Smooth muscle cell (in vitro differentiated cells): ENCODE data around the gene PTPRG. TPM values are rescaled to one million over a fixed set of nuclear protein-coding genes. Genes with fewer than 3 reads are reported as not detected.

Experiments used
- DNase-seq: peaks from one replicate; lab custom pipeline; 2025; ENCODE audit not compliant: unreplicated experiment; lab: John Stamatoyannopoulos, UW
- H2AFZ ChIP-seq: fragments of 200-600 bp; sonication (generic); 2 replicates; pipeline ENCODE4 v1.6.0; 2016; ENCODE audit warnings: antibody characterized with exemption, low read depth, mild to moderate bottlenecking
- H3F3A ChIP-seq: fragments of 200-600 bp; sonication (generic); 2 replicates; pipeline ENCODE4 v1.6.0; 2017; ENCODE audit warnings: antibody characterized with exemption, low read depth
- H3K27ac ChIP-seq: fragments of 200-600 bp; sonication (generic); 2 replicates; pipeline ENCODE4 v1.5.1; 2016; ENCODE audit warnings: low read depth, mild to moderate bottlenecking
- H3K27me3 ChIP-seq: fragments of 200-600 bp; sonication (generic); 2 replicates; pipeline ENCODE4 v1.6.1; 2016; ENCODE audit warnings: low read depth, mild to moderate bottlenecking
- H3K36me3 ChIP-seq: fragments of 200-600 bp; sonication (generic); 2 replicates; pipeline ENCODE4 v1.5.1; 2016; ENCODE audit warnings: low read depth
- H3K4me1 ChIP-seq: fragments of 200-600 bp; sonication (generic); 2 replicates; pipeline ENCODE4 v1.5.1; 2016; ENCODE audit warnings: low read depth
- H3K4me2 ChIP-seq: fragments of 200-600 bp; sonication (generic); 2 replicates; pipeline ENCODE4 v1.6.0; 2016; ENCODE audit warnings: mild to moderate bottlenecking
- H3K4me3 ChIP-seq: fragments of 200-600 bp; sonication (generic); 2 replicates; pipeline ENCODE4 v1.5.1; 2016; ENCODE audit warnings: mild to moderate bottlenecking
- H3K79me2 ChIP-seq: fragments of 200-600 bp; sonication (generic); 2 replicates; pipeline ENCODE4 v1.6.0; 2016; ENCODE audit warnings: low read depth, mild to moderate bottlenecking
- H3K9ac ChIP-seq: fragments of 200-600 bp; sonication (generic); 2 replicates; pipeline ENCODE4 v1.6.0; 2016; ENCODE audit warnings: low read depth
- H3K9me3 ChIP-seq: fragments of 200-600 bp; sonication (generic); replicated peaks from 2 replicates; pipeline ENCODE4 v1.5.1; 2016; ENCODE audit warnings: low read depth
- H4K20me1 ChIP-seq: fragments of 200-600 bp; sonication (generic); 2 replicates; pipeline ENCODE4 v1.6.0; 2016; ENCODE audit warnings: low read depth
- WGBS: methylation state at CpG from one replicate; pipeline ENCODE4 v1.1.7; 2016; ENCODE audit warnings: low lambda C conversion rate; 5-methylcytosine and 5-hydroxymethylcytosine counted together
- polyA plus RNA-seq: library from polyadenylated mRNA; unstranded; fragments of >200 nt; fragmentation: Nextera tagmentation; extraction: Ambion mirVana; gene quantifications from 2 replicates; pipeline ENCODE4 v1.2.1, GENCODE V29; 2016
- total RNA-seq: library from RNA; depleted of rRNA; stranded (reverse); fragments of >200 nt; gene quantifications from 2 replicates; pipeline ENCODE4 v1.2.3, GENCODE V29; 2014
- TF ChIP-seq, protein P1 (sequence below): fragments of 200-600 bp; sonication (generic); IDR thresholded peaks from 2 replicates; pipeline ENCODE4 v1.5.1; 2017; ENCODE audit warnings: borderline replicate concordance, mild to moderate bottlenecking, antibody characterized with exemption; ENCODE audit not compliant: insufficient read depth, poor library complexity, severe bottlenecking

The PTPRG gene
- total and polyA plus RNA-seq, 2 experiments from 2014 or later: 21.2 to 87.3 TPM

DNA sequence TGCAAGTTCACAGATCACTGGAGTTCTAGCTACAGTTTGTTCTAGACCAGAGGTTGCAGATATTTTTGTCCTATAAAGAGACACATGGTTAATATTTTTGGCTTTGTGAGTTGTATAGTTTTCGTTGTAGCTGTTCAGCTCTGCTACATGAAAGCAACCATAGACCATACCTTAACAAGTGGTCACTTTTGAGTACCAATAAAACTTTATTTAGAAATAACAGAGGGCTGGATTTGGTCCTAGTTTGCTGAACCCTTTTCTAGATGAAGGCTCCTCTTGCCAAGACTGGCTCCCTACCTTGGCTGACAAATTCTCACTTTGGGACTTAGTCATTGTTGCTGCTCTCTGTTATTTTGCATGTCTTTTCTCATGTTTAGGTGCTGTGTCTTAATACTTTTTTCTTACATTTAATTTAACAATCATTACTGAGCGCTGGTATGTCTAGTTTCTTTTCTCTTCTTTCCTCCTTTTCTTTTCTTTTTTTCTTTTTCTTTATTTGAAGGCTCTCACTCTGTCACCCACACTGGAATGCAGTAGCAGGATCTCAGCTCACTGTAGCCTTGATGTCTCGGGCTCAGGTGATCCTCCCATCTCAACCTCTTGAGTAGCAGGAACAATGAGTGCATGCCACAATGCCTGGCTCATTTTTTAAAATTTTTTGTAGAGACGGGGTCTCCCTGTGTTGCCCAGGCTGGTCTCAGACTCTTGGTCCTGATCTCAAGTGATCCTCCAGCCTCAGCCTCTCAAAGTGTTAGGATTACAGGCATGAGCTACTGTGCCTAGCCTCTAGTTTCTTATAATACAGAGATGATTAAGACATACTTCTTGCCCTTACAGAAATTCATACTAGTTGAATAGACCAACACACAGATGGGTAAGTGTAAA is 227.5 kb downstream of the PTPRG start:
- no peaks in the 10 kb centered on the region for H3K4me1 ChIP-seq
- TF ChIP-seq, protein P1, sequence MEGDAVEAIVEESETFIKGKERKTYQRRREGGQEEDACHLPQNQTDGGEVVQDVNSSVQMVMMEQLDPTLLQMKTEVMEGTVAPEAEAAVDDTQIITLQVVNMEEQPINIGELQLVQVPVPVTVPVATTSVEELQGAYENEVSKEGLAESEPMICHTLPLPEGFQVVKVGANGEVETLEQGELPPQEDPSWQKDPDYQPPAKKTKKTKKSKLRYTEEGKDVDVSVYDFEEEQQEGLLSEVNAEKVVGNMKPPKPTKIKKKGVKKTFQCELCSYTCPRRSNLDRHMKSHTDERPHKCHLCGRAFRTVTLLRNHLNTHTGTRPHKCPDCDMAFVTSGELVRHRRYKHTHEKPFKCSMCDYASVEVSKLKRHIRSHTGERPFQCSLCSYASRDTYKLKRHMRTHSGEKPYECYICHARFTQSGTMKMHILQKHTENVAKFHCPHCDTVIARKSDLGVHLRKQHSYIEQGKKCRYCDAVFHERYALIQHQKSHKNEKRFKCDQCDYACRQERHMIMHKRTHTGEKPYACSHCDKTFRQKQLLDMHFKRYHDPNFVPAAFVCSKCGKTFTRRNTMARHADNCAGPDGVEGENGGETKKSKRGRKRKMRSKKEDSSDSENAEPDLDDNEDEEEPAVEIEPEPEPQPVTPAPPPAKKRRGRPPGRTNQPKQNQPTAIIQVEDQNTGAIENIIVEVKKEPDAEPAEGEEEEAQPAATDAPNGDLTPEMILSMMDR: no peak
- H3K27ac ChIP-seq: no peak overlapping the region
- DNase-seq: no peak
- peaks cover 80% of the 10 kb centered on the region for H4K20me1 ChIP-seq
- H3K4me3 ChIP-seq: no peak overlapping the region
- H3K9ac ChIP-seq: no peak overlapping the region
- H3K9me3 ChIP-seq: no peaks in the 10 kb centered on the region
- H3K27me3 ChIP-seq: no peaks in the 10 kb centered on the region
- H3K4me2 ChIP-seq: no peak overlapping the region
- WGBS: 95% methylated on average over 4 of the region's 4 CpGs
- H3K36me3 ChIP-seq: no peaks in the 10 kb centered on the region
- no peak overlapping the region for H2AFZ ChIP-seq
- H3K79me2 ChIP-seq: peaks cover 23% of the 10 kb centered on the region
- H3F3A ChIP-seq: no peaks in the 10 kb centered on the region

DNA sequence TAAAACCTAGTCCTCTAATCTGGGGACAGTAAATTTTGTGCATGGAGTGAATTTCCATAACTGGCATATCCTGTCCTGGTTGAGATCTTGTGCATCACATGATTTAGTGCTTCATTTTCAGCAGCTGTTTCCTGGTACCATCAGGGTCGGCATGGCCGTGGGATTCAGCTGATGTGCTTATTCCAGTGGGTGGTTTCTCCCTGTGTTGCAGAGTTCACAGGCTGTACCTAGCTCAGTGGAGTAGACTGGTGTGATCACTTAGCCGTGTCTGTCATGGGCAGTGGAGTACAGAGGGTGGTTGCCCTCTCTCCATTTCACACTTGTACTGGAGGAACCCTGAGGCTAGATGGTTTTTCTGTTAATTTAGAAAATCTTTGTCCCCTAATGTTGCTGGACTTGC is 228.5 kb downstream of the PTPRG start:
- TF ChIP-seq, protein P1: no peak
- Histone ChIP-seq H4K20me1 (peaks cover 82% of the 10 kb centered on the region), H3K4me1 (no peaks in the 10 kb centered on the region), H3K27me3 (no peaks in the 10 kb centered on the region), H3K9ac (no peak overlapping the region), H3K79me2 (peaks cover 24% of the 10 kb centered on the region), H3K4me3 (no peak overlapping the region), H3K36me3 (no peaks in the 10 kb centered on the region), H3K27ac (no peak overlapping the region), H3K9me3 (no peaks in the 10 kb centered on the region), H3F3A (no peaks in the 10 kb centered on the region), H2AFZ (no peak overlapping the region), H3K4me2 (no peak overlapping the region)
- DNase-seq: no peak
- WGBS: 75% methylated on average over 3 of the region's 3 CpGs

DNA sequence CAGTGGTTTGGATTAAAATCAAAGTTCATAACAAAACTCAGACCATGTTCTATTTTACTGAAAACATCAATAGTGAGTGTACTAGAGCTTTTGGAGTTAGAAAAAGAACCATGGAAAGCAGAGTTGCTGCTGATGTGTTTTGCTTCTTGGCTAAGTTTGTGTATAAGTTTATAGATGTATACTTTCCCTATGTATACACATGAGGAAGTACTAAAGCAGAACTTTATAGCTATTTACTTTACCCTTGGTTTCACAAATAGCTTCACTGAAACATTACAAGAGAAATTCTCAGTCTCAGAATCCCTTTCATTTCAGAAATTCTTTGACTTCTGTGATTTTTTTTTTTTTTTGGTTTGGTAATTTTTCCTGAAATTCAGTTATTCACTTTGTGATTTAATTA is 229.0 kb downstream of the PTPRG start:
- no peaks in the 10 kb centered on the region for H3K4me1 ChIP-seq
- H3K27me3 ChIP-seq: no peaks in the 10 kb centered on the region
- no peaks in the 10 kb centered on the region for H3K9me3 ChIP-seq
- no peak overlapping the region for H3K27ac ChIP-seq
- TF ChIP-seq, protein P1: no peak
- no peaks in the 10 kb centered on the region for H3F3A ChIP-seq
- no peak overlapping the region for H2AFZ ChIP-seq
- no peak overlapping the region for H3K4me3 ChIP-seq
- peaks cover 86% of the 10 kb centered on the region for H4K20me1 ChIP-seq
- no peak overlapping the region for H3K4me2 ChIP-seq
- H3K36me3 ChIP-seq: no peaks in the 10 kb centered on the region
- peaks cover 28% of the 10 kb centered on the region for H3K79me2 ChIP-seq
- no peak overlapping the region for H3K9ac ChIP-seq
- no peak for DNase-seq

DNA sequence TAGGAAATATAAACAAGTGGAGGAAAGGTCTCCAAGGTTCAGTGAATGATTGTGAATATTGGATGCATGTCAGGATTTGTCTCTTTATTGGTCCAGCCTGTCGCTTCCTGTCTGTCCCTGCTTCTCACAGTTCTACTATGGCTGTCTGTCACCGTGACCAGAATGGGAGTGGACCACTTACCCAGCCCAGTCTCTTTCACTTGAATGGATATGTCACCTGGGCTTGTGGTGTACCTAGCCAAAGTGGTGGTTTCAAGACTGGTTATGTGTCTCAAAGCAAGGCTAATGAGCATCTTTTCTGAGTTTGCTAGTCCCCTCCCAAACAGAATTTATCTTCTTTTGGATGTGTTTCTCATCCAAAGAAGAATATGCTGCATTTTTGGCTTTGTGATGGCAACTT is 231.7 kb downstream of the PTPRG start:
- H3F3A ChIP-seq: no peaks in the 10 kb centered on the region
- no peak overlapping the region for H3K4me2 ChIP-seq
- H2AFZ ChIP-seq: no peak overlapping the region
- TF ChIP-seq, protein P1: no peak
- peaks cover 96% of the 10 kb centered on the region for H4K20me1 ChIP-seq
- peaks cover 7% of the 10 kb centered on the region for H3K4me1 ChIP-seq
- no peak overlapping the region for H3K4me3 ChIP-seq
- 92% methylated on average over 2 of the region's 2 CpGs for WGBS
- DNase-seq: no peak
- no peak overlapping the region for H3K27ac ChIP-seq
- no peaks in the 10 kb centered on the region for H3K36me3 ChIP-seq
- H3K9me3 ChIP-seq: no peaks in the 10 kb centered on the region
- H3K9ac ChIP-seq: no peak overlapping the region
- H3K27me3 ChIP-seq: no peaks in the 10 kb centered on the region
- peaks cover 43% of the 10 kb centered on the region for H3K79me2 ChIP-seq
